ENCODE data around the gene NMNAT2. TPM values are rescaled to one million over a fixed set of nuclear protein-coding genes. Genes with fewer than 3 reads are reported as not detected.
A peak's percentile ranks its signal among the peaks of the same experiment; 100 is the strongest.

Gene NMNAT2
- total and polyA plus RNA-seq, 12 donors = 0.23 to 5.8 (median 2.1) TPM

DNA sequence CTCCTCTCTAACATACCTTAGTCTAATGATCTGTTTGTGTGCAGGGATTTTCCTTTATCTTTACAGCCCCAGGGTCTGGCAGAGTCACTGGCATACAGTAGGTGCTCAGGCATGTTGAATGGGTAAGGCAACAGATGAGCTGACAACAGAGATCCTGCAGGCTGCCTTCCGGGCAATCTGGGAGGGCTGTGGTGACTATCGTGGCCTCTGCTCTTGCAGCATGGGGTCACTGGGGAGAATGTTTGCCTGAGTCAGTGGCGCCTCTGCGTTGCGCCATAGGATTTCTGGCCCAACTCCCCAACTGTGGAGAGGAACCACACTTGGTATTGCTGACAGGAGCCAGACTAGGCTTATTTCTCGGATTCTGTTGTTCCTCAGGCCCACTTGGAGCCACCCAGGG lies 138.3 kb downstream of the NMNAT2 start:
- intact Hi-C loops (cut with DNase I) = loop anchor here in 8 of 10 donors (2.0 to 10.0 kb wide), 10 partner anchors 37 to 345 kb away; partner anchors contain the start of gene SMG7 (in 4 of the 8)
- ATAC-seq = peak in 2 of 8 donors; percentile 2 to 16

DNA sequence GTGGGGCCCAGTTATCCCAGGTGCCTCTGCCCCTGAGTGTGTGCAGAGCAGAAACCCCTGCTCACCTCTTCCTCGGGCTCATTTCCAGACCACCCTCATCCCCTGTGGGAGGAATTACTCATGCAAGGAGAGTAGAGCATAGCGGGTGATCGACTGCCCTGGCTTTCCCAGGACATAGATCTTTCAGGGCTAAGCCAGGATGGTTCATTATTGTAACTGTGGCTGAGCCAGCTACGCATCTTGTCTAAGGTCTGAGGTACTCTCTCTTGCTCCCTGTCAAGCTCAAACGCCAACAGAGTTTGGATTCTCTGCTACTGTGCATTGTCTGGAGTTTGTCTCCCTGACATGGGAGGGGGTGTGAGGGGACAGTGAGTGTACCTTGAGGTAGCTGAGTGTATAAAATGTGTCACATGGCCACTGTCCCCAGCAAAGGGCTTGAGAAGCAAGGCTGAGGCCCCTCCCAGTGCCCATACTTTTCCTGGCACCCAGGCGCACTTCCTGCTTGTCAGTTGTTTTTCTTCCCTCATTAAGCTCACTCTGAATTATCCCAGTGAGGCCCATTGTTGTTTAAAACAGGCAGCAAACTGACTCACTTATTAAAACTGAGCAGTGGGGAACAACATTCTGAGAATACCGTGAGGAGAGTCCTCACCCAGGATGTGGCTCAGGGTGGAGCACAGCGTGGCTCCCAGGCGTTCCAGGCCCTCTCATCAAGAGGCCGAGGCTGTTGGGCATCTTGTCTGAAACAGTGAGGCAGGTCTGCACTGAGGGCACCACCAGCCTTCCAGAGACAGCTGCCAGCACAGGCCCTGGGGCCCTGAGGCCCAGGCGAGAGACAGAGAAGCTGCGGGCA lies 139.2 kb downstream of the NMNAT2 start:
- TF ChIP-seq, protein P1, sequence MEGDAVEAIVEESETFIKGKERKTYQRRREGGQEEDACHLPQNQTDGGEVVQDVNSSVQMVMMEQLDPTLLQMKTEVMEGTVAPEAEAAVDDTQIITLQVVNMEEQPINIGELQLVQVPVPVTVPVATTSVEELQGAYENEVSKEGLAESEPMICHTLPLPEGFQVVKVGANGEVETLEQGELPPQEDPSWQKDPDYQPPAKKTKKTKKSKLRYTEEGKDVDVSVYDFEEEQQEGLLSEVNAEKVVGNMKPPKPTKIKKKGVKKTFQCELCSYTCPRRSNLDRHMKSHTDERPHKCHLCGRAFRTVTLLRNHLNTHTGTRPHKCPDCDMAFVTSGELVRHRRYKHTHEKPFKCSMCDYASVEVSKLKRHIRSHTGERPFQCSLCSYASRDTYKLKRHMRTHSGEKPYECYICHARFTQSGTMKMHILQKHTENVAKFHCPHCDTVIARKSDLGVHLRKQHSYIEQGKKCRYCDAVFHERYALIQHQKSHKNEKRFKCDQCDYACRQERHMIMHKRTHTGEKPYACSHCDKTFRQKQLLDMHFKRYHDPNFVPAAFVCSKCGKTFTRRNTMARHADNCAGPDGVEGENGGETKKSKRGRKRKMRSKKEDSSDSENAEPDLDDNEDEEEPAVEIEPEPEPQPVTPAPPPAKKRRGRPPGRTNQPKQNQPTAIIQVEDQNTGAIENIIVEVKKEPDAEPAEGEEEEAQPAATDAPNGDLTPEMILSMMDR (IDR thresholded peaks at IDR 0.05) = no peak
- Histone ChIP-seq H3K27ac (peak overlapping the region in 8 of 10 donors; percentile 11 to 92 (median 52)), H3K4me1 (peaks cover 14 to 62% (median 45%) of the 10 kb centered on the region in 9 donors), H3K36me3 (no peaks in the 10 kb centered on the region), H3K27me3 (no peaks in the 10 kb centered on the region), H3K4me3 (no peak overlapping the region), H3K9me3 (no peaks in the 10 kb centered on the region)
- intact Hi-C loops (cut with DNase I) = loop anchor here in 1 of 10 donors (5.0 kb wide), 1 partner anchor 37 kb away; no protein-coding TSS in a partner anchor
- 67 to 74% methylated on average over 12 of the region's 12 CpGs for WGBS, 2 donors
- no peak for ATAC-seq
- no peak for DNase-seq

More for the DNA sequence above, 138.3 kb downstream of the NMNAT2 start:
- peak in 1 of 2 donors; percentile 41 for DNase-seq
- no peak overlapping the region for H3K4me3 ChIP-seq
- H3K27me3 ChIP-seq = no peaks in the 10 kb centered on the region
- TF ChIP-seq, protein P1 (IDR thresholded peaks at IDR 0.05) = no peak
- no peaks in the 10 kb centered on the region for H3K36me3 ChIP-seq
- WGBS, 2 donors = 83 to 87% methylated on average over 6 of the region's 6 CpGs
- H3K9me3 ChIP-seq = no peaks in the 10 kb centered on the region
- H3K4me1 ChIP-seq = peaks cover 14 to 62% (median 48%) of the 10 kb centered on the region in 9 donors
- peak overlapping the region in 8 of 10 donors; percentile 16 to 92 (median 52) for H3K27ac ChIP-seq

DNA sequence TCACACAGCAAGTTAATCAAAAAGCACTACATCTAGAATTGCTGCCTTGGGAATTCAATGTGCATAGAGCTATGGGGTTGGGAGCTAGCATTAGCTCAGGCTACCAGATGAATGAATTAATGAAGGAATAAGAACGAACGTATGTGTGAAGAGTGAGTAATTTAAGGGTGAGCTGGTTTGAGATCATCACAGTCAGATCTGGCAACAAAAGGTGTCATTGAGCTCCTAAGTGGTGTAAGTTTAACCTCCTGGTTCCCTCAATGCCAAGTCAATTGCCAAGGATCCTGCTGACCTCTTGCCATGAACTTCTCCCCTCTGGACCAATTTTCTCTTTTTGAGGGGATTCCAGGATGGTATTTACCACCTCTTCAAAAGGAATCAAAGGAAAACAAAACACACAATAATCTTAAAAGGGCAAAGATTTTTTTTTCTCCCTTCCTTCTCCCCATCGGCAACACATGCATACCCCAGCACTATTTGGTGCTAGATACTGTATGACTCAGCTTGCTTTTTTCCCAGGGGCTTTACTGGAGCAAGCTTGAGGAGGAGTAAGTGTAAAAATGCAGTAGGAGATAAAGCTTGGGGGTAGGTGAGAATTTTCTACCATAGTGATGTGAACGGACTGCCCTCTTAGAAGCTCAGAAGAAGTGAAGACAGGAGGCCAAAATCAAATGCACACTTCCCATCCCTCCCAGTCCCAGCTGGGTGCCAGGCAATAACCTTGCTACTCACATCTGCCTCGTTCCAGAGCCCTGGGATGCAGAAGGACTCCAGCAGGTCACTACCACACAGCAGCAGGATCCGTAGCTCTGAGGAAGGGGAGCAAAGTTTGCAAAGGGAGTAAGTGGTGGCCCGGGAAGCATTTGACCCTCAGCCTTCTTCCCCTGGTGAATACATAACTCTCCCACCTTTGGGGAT lies 140.1 kb downstream of the NMNAT2 start:
- no peaks in the 10 kb centered on the region for H3K9me3 ChIP-seq
- H3K27ac ChIP-seq = peak overlapping the region in 6 of 10 donors; percentile 11 to 92 (median 56)
- intact Hi-C loops (cut with DNase I) = loop anchor here in 1 of 10 donors (5.0 kb wide), 1 partner anchor 36 kb away; no protein-coding TSS in a partner anchor
- H3K27me3 ChIP-seq = no peaks in the 10 kb centered on the region
- H3K36me3 ChIP-seq = no peaks in the 10 kb centered on the region
- H3K4me3 ChIP-seq = no peak overlapping the region
- H3K4me1 ChIP-seq = peaks cover 12 to 60% (median 36%) of the 10 kb centered on the region in 9 donors
- TF ChIP-seq, protein P1 (IDR thresholded peaks at IDR 0.05) = no peak
- DNase-seq (no peak), ATAC-seq (no peak)
- 58 to 66% methylated on average over 7 of the region's 7 CpGs for WGBS, 2 donors
